Colonic mucosa (tissue), 4 donors: ENCODE data around the gene UTS2B. TPM values are rescaled to one million over a fixed set of nuclear protein-coding genes. Genes with fewer than 3 reads are reported as not detected.

Experiments
- DNase-seq: peaks from one replicate; pipeline ENCODE4 v3.0.0-alpha.2; 2020
- H3K27ac ChIP-seq: fragments of 200-600 bp; one replicate; pipeline ENCODE4 v1.8.0; 2021
- H3K27me3 ChIP-seq: fragments of 200-600 bp; one replicate; pipeline ENCODE4 v1.8.0; 2021
- H3K36me3 ChIP-seq: fragments of 200-600 bp; one replicate; pipeline ENCODE4 v1.8.0; 2021
- H3K4me1 ChIP-seq: fragments of 200-600 bp; one replicate; pipeline ENCODE4 v1.8.0; 2021; ENCODE audit warnings: mild to moderate bottlenecking
- H3K4me3 ChIP-seq: fragments of 200-600 bp; one replicate; pipeline ENCODE4 v1.8.0; 2021
- H3K9ac ChIP-seq, 2 donors: one replicate each; pipeline ENCODE4 v1.7.0; 2013; ENCODE audit warnings: control low read depth in 2 of 2, low read depth in 2 of 2, low read length in 2 of 2
- H3K9me3 ChIP-seq: fragments of 200-600 bp; one replicate; pipeline ENCODE4 v1.8.0; 2021
- intact Hi-C: fragments of 100-400 bp; cut with DNase I; formaldehyde crosslinking; loops from one replicate; pipeline ENCODE4 v1.14.1; 2022
- total RNA-seq, 2 donors: library from RNA; stranded (reverse); fragmentation: NEBNext Ultra II Directional in 1 of 2; extraction: Animal tissue kit (Norgen Biotek cat#: 25700) in 1 of 2; gene quantifications; one replicate each; pipeline ENCODE4 v1.2.1, GENCODE V29; 2021
- TF ChIP-seq, protein P1 (sequence below): fragments of 200-600 bp; IDR thresholded peaks from one replicate; pipeline ENCODE4 v1.8.0; 2022; ENCODE audit warnings: antibody characterized with exemption, mild to moderate bottlenecking
- donor health status: healthy.
- donor health status: DM: no; HTN: no; CAD: no.
- donor health status: DM: no; HTN: no; CAD: no.

UTS2B gene
- total RNA-seq, 2 donors from 2014 or later = 0.69 TPM; not detected in 1

DNA sequence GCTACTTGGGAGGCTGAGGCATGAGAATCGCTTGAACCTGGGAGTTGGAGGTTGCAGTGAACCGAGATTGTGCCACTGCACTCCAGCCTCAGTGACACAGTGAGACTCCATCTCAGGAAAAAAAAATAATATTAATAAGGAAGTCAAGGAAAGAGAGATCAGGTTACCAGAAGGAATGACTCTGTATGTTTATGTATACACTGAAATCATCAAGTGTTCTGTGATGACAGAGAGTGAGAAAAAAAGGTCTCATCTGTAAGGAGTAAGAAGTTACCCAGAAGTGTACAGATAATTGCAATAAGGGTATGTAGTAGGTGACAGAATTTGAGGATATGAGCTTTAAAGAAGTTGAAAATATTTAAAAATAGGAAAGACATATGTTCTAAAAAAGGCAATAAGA lies 5.4 kb downstream of the UTS2B start:
- no peak for DNase-seq
- Histone ChIP-seq H3K9ac (no peak overlapping the region), H3K9me3 (no peaks in the 10 kb centered on the region), H3K27me3 (no peaks in the 10 kb centered on the region), H3K36me3 (no peaks in the 10 kb centered on the region), H3K4me3 (no peak overlapping the region), H3K27ac (no peak overlapping the region), H3K4me1 (no peaks in the 10 kb centered on the region)
- TF ChIP-seq, protein P1, sequence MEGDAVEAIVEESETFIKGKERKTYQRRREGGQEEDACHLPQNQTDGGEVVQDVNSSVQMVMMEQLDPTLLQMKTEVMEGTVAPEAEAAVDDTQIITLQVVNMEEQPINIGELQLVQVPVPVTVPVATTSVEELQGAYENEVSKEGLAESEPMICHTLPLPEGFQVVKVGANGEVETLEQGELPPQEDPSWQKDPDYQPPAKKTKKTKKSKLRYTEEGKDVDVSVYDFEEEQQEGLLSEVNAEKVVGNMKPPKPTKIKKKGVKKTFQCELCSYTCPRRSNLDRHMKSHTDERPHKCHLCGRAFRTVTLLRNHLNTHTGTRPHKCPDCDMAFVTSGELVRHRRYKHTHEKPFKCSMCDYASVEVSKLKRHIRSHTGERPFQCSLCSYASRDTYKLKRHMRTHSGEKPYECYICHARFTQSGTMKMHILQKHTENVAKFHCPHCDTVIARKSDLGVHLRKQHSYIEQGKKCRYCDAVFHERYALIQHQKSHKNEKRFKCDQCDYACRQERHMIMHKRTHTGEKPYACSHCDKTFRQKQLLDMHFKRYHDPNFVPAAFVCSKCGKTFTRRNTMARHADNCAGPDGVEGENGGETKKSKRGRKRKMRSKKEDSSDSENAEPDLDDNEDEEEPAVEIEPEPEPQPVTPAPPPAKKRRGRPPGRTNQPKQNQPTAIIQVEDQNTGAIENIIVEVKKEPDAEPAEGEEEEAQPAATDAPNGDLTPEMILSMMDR = no peak
- intact Hi-C loops = no loop called here

DNA sequence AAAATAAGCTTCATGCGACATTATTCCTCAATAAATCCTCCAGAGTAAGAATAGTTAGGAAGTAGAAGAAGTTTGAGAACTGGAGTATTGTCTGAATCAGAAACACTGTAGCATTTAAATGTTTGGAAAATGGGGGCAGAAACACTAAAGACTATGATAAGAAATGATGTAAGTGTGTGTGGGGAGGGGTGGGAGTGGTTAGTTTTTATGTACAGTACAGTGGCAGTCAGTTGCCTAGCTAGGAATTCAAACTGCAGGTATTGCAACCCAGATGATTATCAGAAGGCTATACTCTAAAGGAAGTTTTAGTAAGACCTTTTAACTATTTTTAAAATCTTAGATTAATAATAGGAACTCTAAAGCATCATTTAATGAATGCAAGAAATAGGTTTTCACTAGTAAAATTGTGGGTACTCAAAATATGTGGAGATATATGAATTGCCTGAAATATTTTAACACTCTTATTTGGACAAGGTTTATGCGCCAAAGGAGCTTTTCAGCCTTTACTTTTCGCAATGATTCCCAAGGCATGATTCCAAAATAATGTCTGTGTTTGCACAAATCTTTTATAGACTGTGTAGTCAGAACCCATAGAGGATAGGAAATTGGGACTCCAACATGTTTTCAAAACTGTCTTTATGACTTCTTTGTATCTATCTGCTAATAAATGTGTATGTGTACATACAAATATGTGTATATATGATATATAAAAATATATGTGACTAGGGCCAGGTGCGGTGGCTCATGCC lies 9.1 kb downstream of the UTS2B start:
- Histone ChIP-seq H3K4me3 (no peak overlapping the region), H3K36me3 (no peaks in the 10 kb centered on the region)
- intact Hi-C loops = no loop called here

DNA sequence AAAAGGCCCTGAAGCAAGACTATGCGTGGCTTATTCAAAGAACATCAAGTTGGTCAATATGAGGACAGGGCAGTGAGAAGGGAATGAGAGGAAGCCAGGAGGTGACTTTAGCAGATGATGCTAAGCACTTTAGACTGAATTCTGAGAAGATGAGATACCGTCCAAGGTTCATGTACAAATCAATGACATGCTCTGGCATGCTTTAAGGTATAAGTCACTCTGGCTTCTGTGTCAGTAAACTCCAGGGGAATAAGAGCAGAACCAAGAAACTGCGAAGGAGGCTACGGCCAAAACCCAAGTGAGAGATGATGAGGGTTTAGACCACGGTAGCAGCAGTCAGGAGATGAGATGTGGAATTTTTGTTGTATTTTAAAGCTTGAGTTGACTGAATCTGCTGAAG lies 10.0 kb downstream of the UTS2B start:
- Histone ChIP-seq H3K27me3 (no peaks in the 10 kb centered on the region), H3K36me3 (no peaks in the 10 kb centered on the region), H3K9ac (no peak overlapping the region), H3K27ac (no peak overlapping the region), H3K4me3 (no peak overlapping the region), H3K4me1 (no peaks in the 10 kb centered on the region), H3K9me3 (no peaks in the 10 kb centered on the region)
- TF ChIP-seq, protein P1 = no peak
- intact Hi-C loops = no loop called here
- DNase-seq = no peak

More for the DNA sequence above, 9.1 kb downstream of the UTS2B start:
- DNase-seq = no peak
- TF ChIP-seq, protein P1 = no peak
- no peak overlapping the region for H3K9ac ChIP-seq
- H3K9me3 ChIP-seq = no peaks in the 10 kb centered on the region
- H3K4me1 ChIP-seq = no peaks in the 10 kb centered on the region
- no peaks in the 10 kb centered on the region for H3K27me3 ChIP-seq
- no peak overlapping the region for H3K27ac ChIP-seq

DNA sequence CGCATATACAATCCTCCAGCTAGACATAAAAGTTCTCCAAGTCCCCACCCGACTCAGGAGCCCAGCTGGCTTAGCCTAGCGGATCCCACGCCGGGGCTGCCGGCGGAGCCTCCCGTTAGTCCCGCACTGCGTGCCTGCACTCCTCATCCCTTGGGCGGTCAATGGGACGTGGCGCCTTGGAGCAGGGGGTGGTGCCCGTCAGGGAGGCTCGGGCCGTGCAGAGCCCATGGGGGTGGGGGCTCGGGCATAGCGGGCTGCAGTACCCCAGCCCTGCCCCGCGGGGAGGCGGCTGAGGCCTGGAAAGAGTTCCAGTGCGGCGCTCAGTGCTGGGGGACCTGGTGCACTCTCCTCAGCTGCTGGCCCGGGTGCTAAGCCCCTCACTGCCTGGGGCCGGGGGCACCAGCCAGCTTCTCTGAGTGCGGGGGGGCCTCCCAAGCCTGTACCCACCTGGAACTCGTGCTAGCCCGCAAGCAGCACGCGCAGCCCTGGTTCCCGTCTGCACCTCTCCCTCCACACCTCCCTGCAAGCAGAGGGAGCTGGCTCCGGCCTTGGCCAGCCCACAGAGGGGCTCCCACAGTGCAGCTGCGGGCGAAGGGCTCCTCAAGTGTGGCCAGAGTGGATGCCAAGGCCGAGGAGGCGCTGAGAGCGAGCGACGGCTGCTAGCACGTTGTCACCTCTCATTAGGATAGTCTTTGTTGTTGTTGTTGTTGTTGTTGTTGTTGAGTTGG lies 13.3 kb downstream of the UTS2B start:
- DNase-seq = no peak
- intact Hi-C loops = no loop called here
- TF ChIP-seq, protein P1 = no peak
- H3K4me1 ChIP-seq = no peaks in the 10 kb centered on the region
- no peak overlapping the region for H3K4me3 ChIP-seq
- H3K27me3 ChIP-seq = no peaks in the 10 kb centered on the region
- H3K27ac ChIP-seq = no peak overlapping the region
- H3K36me3 ChIP-seq = no peaks in the 10 kb centered on the region
- no peak overlapping the region for H3K9ac ChIP-seq
- no peaks in the 10 kb centered on the region for H3K9me3 ChIP-seq

DNA sequence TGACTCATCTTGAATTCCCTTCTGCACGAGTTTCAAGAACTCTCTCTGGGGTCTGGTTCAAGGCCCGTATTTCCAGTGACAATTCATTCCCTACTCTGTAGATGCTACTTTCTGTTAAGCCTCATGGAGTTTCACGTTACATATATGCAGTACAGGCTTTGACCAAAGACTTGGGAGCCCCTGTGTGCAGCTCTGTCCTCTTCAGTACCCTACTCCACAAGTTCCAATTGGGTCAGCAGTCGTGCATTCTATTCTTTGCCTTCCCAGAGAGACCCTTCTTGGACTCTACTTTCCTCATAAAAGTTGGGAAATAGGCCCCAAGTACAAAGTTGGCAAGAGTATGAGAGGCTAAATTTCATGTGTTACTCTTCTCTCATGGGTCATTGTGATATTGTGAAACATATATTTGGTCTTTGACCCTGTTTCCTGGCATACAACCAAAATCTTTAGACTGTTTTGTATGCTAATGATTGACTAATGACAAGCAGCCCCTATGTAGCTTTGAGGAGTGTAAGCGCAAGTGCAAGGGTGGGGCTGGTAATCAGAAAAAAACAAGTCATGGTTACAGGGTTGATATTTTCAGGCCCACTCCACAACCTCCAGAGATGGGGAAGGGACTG lies 16.1 kb downstream of the UTS2B start:
- Histone ChIP-seq H3K27me3 (no peaks in the 10 kb centered on the region), H3K9ac (no peak overlapping the region), H3K4me1 (no peaks in the 10 kb centered on the region), H3K27ac (no peak overlapping the region), H3K9me3 (no peaks in the 10 kb centered on the region), H3K4me3 (no peak overlapping the region), H3K36me3 (no peaks in the 10 kb centered on the region)
- no peak for DNase-seq
- intact Hi-C loops = no loop called here
- TF ChIP-seq, protein P1 = no peak
